ENCODE data around the gene POP5.
"Not testable (repeated sequence)": the region's sequence is repeated elsewhere in the genome, so short reads cannot be mapped to it uniquely, and the experiment has no call there.

The POP5 gene
- 13.0 to 28.3 reads per million in 2 donors for total RNA-seq

- DNase-seq, result peak; percentile 87
Measured at GRCh38 chr12:120580787-120581723, at the start of gene POP5. Gene POP5, minus strand, starts transcription at chr12:120581402. Its CDS starts 40 bp downstream, at chr12:120581362.

- DNase-seq, result no peak
Measured at GRCh38 chr12:120630104-120630892, 49.1 kb upstream of the POP5 start.

- DNase-seq, result no peak
Measured at GRCh38 chr12:120628919-120629318, 47.7 kb upstream of the POP5 start.

- DNase-seq, result no peak
Measured at GRCh38 chr12:120625557-120626419, 44.6 kb upstream of the POP5 start.

- no peak for DNase-seq
Measured at GRCh38 chr12:120620624-120621023, 39.4 kb upstream of the POP5 start.

- DNase-seq, result no peak
Measured at GRCh38 chr12:120618954-120619615, 37.9 kb upstream of the POP5 start.

- DNase-seq, result not testable (repeated sequence)
Measured at GRCh38 chr12:120617767-120618166, 36.6 kb upstream of the POP5 start.

- not testable (repeated sequence) for DNase-seq
Measured at GRCh38 chr12:120617193-120617592, 36.0 kb upstream of the POP5 start.

- DNase-seq, result no peak
Measured at GRCh38 chr12:120614848-120615247, 33.6 kb upstream of the POP5 start.

GRCh38 chr12:120611534-120611933 lies 30.3 kb upstream of the POP5 start:
- not testable (repeated sequence) for DNase-seq

- no peak for DNase-seq
Measured at GRCh38 chr12:120610560-120610959, 29.4 kb upstream of the POP5 start.

GRCh38 chr12:120602416-120602815 lies 21.2 kb upstream of the POP5 start:
- not testable (repeated sequence) for DNase-seq

GRCh38 chr12:120599672-120600552 lies 18.7 kb upstream of the POP5 start:
- no peak for DNase-seq

GRCh38 chr12:120598674-120599463 lies 17.7 kb upstream of the POP5 start:
- no peak for DNase-seq

GRCh38 chr12:120597861-120598260 lies 16.7 kb upstream of the POP5 start:
- DNase-seq, result no peak

GRCh38 chr12:120596901-120597300 lies 15.7 kb upstream of the POP5 start:
- no peak for DNase-seq

GRCh38 chr12:120592121-120593049 lies 11.2 kb upstream of the POP5 start:
- no peak for DNase-seq

GRCh38 chr12:120590741-120591407 lies 9.7 kb upstream of the POP5 start:
- no peak for DNase-seq
